ENCODE data around the gene GALR3. TPM values are rescaled to one million over a fixed set of nuclear protein-coding genes. Genes with fewer than 3 reads are reported as not detected.

The GALR3 gene, protein sequence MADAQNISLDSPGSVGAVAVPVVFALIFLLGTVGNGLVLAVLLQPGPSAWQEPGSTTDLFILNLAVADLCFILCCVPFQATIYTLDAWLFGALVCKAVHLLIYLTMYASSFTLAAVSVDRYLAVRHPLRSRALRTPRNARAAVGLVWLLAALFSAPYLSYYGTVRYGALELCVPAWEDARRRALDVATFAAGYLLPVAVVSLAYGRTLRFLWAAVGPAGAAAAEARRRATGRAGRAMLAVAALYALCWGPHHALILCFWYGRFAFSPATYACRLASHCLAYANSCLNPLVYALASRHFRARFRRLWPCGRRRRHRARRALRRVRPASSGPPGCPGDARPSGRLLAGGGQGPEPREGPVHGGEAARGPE
- total RNA-seq (not detected), polyA plus RNA-seq (not detected), total RNA-seq (not detected)

DNA sequence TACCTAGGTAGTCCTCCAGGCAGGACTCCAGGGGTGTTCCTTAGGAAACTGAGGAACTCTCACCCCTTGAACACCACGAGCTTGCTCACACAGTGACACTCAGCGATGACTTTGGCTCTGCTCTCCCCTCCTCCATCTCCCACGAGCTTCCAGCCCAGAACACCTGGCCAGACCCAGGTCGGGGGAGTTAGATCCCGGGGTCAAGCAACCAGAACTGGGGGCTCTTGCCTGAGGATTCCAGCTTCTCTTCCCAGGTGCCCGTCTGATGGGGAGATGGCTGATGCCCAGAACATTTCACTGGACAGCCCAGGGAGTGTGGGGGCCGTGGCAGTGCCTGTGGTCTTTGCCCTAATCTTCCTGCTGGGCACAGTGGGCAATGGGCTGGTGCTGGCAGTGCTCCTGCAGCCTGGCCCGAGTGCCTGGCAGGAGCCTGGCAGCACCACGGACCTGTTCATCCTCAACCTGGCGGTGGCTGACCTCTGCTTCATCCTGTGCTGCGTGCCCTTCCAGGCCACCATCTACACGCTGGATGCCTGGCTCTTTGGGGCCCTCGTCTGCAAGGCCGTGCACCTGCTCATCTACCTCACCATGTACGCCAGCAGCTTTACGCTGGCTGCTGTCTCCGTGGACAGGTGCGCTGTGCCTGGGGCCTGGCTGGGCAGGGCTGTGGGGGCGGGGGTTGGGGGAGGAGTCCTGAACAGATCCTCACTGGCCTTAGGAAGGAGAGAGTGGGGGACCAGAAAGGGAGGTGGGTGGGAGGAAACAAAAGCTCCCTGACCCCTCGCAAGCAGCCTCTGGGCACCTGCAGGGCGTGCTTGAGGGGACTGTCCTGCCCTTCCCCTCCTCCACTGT, at the start of gene GALR3:
Gene GALR3 (plus strand): TSS at position 249 of the 852 bp plus-strand sequence. CDS start 25 bp downstream, at position 274.
- Histone ChIP-seq H3K27me3 (ENCODE audit: control insufficient read depth in 2 of 2, insufficient read depth in 2 of 2, low read length in 2 of 2) (no peaks in the 10 kb centered on the region), H3K36me3 (ENCODE audit: control insufficient read depth in 2 of 3, insufficient read depth in 3 of 3, low read length in 3 of 3) (no peaks in the 10 kb centered on the region), H3K27ac (ENCODE audit: low read depth, low read length) (no peak within 1 kb of the TSS), H3K4me1 (ENCODE audit: control insufficient read depth in 2 of 2, insufficient read depth in 2 of 2, low read length in 2 of 2) (peaks cover 0 to 2% of the 10 kb centered on the region in 2 donors), H3K4me3 (ENCODE audit: low read length) (no peak within 1 kb of the TSS), H3K9me3 (ENCODE audit: control insufficient read depth in 2 of 3, low read length in 3 of 3) (no peaks in the 10 kb centered on the region)
- POLR2A ChIA-PET: interaction anchor here (0.5 to 0.6 kb wide), 2 partner anchors 24 to 65 kb away, joined by 3 to 5 read pairs; no protein-coding TSS in a partner anchor
- H3K27ac Mint-ChIP-seq: no peak within 1 kb of the TSS
- peaks cover 0 to 12% (median 6%) of the 10 kb centered on the region in 7 donors for H3K4me1 Mint-ChIP-seq
- CTCF ChIA-PET: interaction anchor here (0.5 kb wide), 1 partner anchor 62 kb away, joined by 4 read pairs; no protein-coding TSS in a partner anchor
- ATAC-seq (no peak), DNase-seq (no peak)
- peaks cover 0 to 10% (median 0%) of the 10 kb centered on the region in 5 donors for H3K36me3 Mint-ChIP-seq
- H3K27me3 Mint-ChIP-seq: peaks cover 10 to 46% (median 27%) of the 10 kb centered on the region in 5 donors
- H3K9me3 Mint-ChIP-seq: no peaks in the 10 kb centered on the region
- H3K4me3 Mint-ChIP-seq: peak within 1 kb of the TSS in 3 of 10 donors; percentile 12 to 57 (median 41)
- intact Hi-C loops (cut with micrococcal nuclease): no loop called here

DNA sequence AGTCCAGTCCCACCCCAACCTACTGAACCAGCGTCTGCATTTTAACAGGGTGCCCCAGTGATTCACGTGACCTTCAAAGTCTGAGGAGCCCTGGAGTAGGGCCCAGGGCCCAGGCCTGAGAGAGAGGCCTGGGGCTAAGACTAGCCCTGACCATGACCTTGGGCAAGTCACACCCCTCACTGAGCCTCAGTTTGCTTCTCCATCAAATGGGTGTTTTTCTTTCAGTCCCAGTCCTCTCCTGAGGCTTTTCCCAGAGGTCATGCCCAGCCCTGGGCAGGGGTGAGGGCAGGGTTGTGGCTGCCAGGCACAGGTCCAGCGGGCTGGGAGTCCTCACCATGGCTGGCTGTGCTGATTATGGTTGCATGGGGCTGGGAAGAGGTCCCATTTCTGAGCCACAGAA, 48.5 kb upstream of the GALR3 start:
- Mint-ChIP-seq H3K4me1 (peaks cover 0 to 5% (median 0%) of the 10 kb centered on the region in 7 donors), H3K27me3 (no peaks in the 10 kb centered on the region), H3K36me3 (peaks cover 0 to 15% (median 4%) of the 10 kb centered on the region in 5 donors), H3K27ac (no peak overlapping the region), H3K4me3 (no peak overlapping the region), H3K9me3 (peaks cover 0 to 2% (median 0%) of the 10 kb centered on the region in 11 donors)
- DNase-seq (no peak), ATAC-seq (no peak)
- Histone ChIP-seq H3K4me1 (ENCODE audit: control insufficient read depth in 2 of 2, insufficient read depth in 2 of 2, low read length in 2 of 2) (no peaks in the 10 kb centered on the region), H3K27ac (ENCODE audit: low read depth, low read length) (no peak overlapping the region), H3K9me3 (ENCODE audit: control insufficient read depth in 2 of 3, low read length in 3 of 3) (no peaks in the 10 kb centered on the region), H3K27me3 (ENCODE audit: control insufficient read depth in 2 of 2, insufficient read depth in 2 of 2, low read length in 2 of 2) (no peaks in the 10 kb centered on the region), H3K36me3 (ENCODE audit: control insufficient read depth in 2 of 3, insufficient read depth in 3 of 3, low read length in 3 of 3) (peaks cover 0 to 22% (median 0%) of the 10 kb centered on the region in 3 experiments), H3K4me3 (ENCODE audit: low read length) (no peak overlapping the region)
- CTCF ChIA-PET: interaction anchor here (0.6 kb wide), 1 partner anchor 89 kb away, joined by 3 read pairs; no protein-coding TSS in a partner anchor
- POLR2A ChIA-PET: no interaction called here
- intact Hi-C loops (cut with micrococcal nuclease): no loop called here

DNA sequence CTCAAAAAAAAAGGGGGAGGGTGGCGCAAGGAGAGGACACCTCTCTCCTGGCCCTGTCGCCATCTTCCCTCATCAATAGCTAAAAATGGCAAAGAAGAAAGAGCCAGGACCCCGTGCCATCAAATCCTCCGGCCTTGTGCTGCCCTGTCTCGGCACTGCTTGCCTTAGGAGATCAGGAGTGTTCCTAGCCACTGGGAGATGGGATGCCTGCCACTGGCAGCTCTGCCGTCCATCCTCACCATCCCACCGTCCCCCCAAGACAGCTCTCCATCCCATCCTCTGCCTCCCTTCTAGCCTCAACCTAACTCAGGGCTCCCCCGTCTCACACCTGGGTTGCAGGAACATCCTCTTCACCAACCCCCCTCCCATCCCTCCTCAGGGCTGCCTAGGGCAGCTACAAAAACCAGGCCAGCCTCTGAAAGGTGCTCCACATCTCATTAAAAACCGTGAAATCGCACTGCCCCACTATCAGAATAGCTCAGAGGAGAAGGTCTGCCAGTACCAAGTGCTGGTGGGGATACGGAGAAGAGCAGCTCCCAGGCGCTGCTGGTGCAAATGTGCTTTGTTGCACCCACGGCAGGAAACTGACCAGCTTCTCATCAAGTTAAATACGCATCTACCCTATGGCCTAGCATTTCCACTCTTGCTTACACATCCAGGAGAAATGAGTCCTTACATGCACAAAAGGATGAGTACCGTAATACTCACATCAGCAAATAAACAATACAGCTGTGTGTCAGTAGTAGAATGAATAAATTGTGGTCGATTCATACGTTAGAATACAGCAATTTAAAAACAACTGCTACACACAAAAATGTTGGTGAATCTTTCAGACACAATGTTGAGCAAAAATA, 47.2 kb upstream of the GALR3 start:
- Histone ChIP-seq H3K27me3 (ENCODE audit: control insufficient read depth in 2 of 2, insufficient read depth in 2 of 2, low read length in 2 of 2) (no peaks in the 10 kb centered on the region), H3K4me3 (ENCODE audit: low read length) (no peak overlapping the region), H3K27ac (ENCODE audit: low read depth, low read length) (no peak overlapping the region), H3K9me3 (ENCODE audit: control insufficient read depth in 2 of 3, low read length in 3 of 3) (no peaks in the 10 kb centered on the region), H3K4me1 (ENCODE audit: control insufficient read depth in 2 of 2, insufficient read depth in 2 of 2, low read length in 2 of 2) (no peaks in the 10 kb centered on the region), H3K36me3 (ENCODE audit: control insufficient read depth in 2 of 3, insufficient read depth in 3 of 3, low read length in 3 of 3) (peaks cover 0 to 21% (median 0%) of the 10 kb centered on the region in 3 experiments)
- ATAC-seq (no peak), DNase-seq (no peak)
- Mint-ChIP-seq H3K36me3 (peaks cover 0 to 15% (median 4%) of the 10 kb centered on the region in 5 donors), H3K4me1 (peaks cover 0 to 5% (median 0%) of the 10 kb centered on the region in 7 donors), H3K27ac (peak overlapping the region in 6 of 9 donors; percentile 16 to 80 (median 42)), H3K27me3 (no peaks in the 10 kb centered on the region), H3K9me3 (peaks cover 0 to 2% (median 0%) of the 10 kb centered on the region in 11 donors), H3K4me3 (no peak overlapping the region)
- intact Hi-C loops (cut with micrococcal nuclease): no loop called here
- POLR2A ChIA-PET: no interaction called here
- CTCF ChIA-PET: interaction anchor here (0.6 kb wide), 2 partner anchors 270 to 946 kb away, joined by 3 read pairs; no protein-coding TSS in a partner anchor

DNA sequence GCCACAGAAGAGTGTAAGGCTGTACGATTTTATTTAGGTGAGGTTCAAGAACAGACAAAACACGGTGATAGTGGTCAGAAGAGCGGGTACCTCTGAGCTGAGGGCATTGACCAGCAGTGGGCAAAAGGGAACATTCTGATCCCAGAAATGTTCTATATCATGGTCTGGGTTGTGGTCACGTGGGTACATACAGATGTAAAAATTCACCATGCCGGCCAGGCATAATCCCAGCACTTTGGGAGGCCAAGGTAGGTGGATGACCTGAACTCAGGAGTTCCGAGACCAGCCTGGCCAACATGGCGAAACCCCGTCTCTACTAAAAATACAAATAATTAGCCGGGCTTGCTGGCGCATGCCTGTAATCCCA, 46.6 kb upstream of the GALR3 start:
- Histone ChIP-seq H3K4me3 (ENCODE audit: low read length) (no peak overlapping the region), H3K9me3 (ENCODE audit: control insufficient read depth in 2 of 3, low read length in 3 of 3) (no peaks in the 10 kb centered on the region), H3K27me3 (ENCODE audit: control insufficient read depth in 2 of 2, insufficient read depth in 2 of 2, low read length in 2 of 2) (no peaks in the 10 kb centered on the region), H3K27ac (ENCODE audit: low read depth, low read length) (no peak overlapping the region), H3K36me3 (ENCODE audit: control insufficient read depth in 2 of 3, insufficient read depth in 3 of 3, low read length in 3 of 3) (peaks cover 0 to 15% (median 0%) of the 10 kb centered on the region in 3 experiments), H3K4me1 (ENCODE audit: control insufficient read depth in 2 of 2, insufficient read depth in 2 of 2, low read length in 2 of 2) (no peaks in the 10 kb centered on the region)
- Mint-ChIP-seq H3K4me3 (no peak overlapping the region), H3K27me3 (no peaks in the 10 kb centered on the region), H3K9me3 (peaks cover 0 to 2% (median 0%) of the 10 kb centered on the region in 11 donors), H3K36me3 (peaks cover 0 to 15% (median 3%) of the 10 kb centered on the region in 5 donors), H3K4me1 (peaks cover 0 to 5% (median 0%) of the 10 kb centered on the region in 7 donors), H3K27ac (peak overlapping the region in 2 of 9 donors; percentile 32 to 80)
- ChIA-PET CTCF (no interaction called here), POLR2A (no interaction called here)
- intact Hi-C loops (cut with micrococcal nuclease): no loop called here
- DNase-seq: no peak
- ATAC-seq: no peak

DNA sequence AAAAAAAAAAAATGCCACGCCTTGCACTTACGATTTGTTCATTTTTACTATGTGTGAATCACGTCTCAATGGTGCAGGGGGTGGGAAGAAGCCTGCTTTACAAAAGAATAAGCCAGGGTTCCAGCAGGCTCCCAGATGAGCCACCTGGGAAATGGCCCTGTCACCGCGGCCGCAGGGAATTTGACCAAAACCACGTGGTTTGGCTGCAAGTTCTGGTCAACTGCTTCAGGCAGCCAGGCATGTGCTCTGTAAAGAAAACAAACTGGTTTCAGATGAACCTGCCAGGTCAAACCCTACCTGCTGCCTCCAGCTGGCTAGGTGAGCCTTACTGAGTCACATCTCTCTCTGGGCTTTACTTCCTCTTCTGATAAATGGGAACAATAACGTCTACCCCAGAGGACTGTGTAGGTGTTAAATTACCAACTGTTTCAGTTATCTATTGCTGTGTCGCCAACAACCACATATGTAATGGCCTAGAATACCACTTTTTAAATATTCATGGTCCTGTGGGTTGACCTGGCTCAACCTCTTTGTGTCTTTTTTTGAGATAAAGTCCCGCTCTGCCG, 46.0 kb upstream of the GALR3 start:
- peaks cover 0 to 2% (median 0%) of the 10 kb centered on the region in 11 donors for H3K9me3 Mint-ChIP-seq
- H3K27me3 Mint-ChIP-seq: no peaks in the 10 kb centered on the region
- H3K36me3 Mint-ChIP-seq: peaks cover 0 to 15% (median 3%) of the 10 kb centered on the region in 5 donors
- Histone ChIP-seq H3K4me1 (ENCODE audit: control insufficient read depth in 2 of 2, insufficient read depth in 2 of 2, low read length in 2 of 2) (no peaks in the 10 kb centered on the region), H3K36me3 (ENCODE audit: control insufficient read depth in 2 of 3, insufficient read depth in 3 of 3, low read length in 3 of 3) (peaks cover 0 to 11% (median 0%) of the 10 kb centered on the region in 3 experiments), H3K27ac (ENCODE audit: low read depth, low read length) (no peak overlapping the region), H3K4me3 (ENCODE audit: low read length) (no peak overlapping the region), H3K27me3 (ENCODE audit: control insufficient read depth in 2 of 2, insufficient read depth in 2 of 2, low read length in 2 of 2) (no peaks in the 10 kb centered on the region), H3K9me3 (ENCODE audit: control insufficient read depth in 2 of 3, low read length in 3 of 3) (no peaks in the 10 kb centered on the region)
- H3K4me1 Mint-ChIP-seq: peaks cover 0 to 5% (median 0%) of the 10 kb centered on the region in 7 donors
- CTCF ChIA-PET: interaction anchor here (0.6 kb wide), 1 partner anchor 90 kb away, joined by 3 read pairs; no protein-coding TSS in a partner anchor
- DNase-seq: no peak
- POLR2A ChIA-PET: no interaction called here
- H3K27ac Mint-ChIP-seq: peak overlapping the region in 1 of 9 donors; percentile 47
- intact Hi-C loops (cut with micrococcal nuclease): no loop called here
- H3K4me3 Mint-ChIP-seq: no peak overlapping the region
- no peak for ATAC-seq
